Activated T-helper 1 cell treated with Interleukin-2 at 50 U/mL for 16 hours (primary cell): ENCODE results near the gene CLDN7.
A peak's percentile ranks its signal among the peaks of the same experiment; 100 is the strongest.
"Not testable (repeated sequence)": the region's sequence is repeated elsewhere in the genome, so short reads cannot be mapped to it uniquely, and the experiment has no call there.

ENCODE experiments used
- DNase-seq: peaks from one replicate; pipeline ENCODE4 v3.0.0-alpha.2; 2020; ENCODE audit warnings: low read depth

CLDN7 gene

GRCh38 chr17:7253082-7253481 is 9.2 kb downstream of the CLDN7 start:
- no peak for DNase-seq

- DNase-seq: peak; percentile 73
Measured at GRCh38 chr17:7252176-7253043, 9.9 kb downstream of the CLDN7 start, which contains the start of gene ELP5. Gene ELP5, plus strand, starts transcription at chr17:7252215. Its CDS starts 336 bp downstream, at chr17:7252551.

- peak; percentile 98 for DNase-seq
Measured at GRCh38 chr17:7251661-7252175, 10.6 kb downstream of the CLDN7 start, which contains the start of gene CTDNEP1. Gene CTDNEP1, minus strand, starts transcription at chr17:7251734. Its CDS starts 438 bp downstream, at chr17:7251296.

- DNase-seq: no peak
Measured at GRCh38 chr17:7250695-7251627, 11.3 kb downstream of the CLDN7 start.

- no peak for DNase-seq
Measured at GRCh38 chr17:7249830-7250229, 12.4 kb downstream of the CLDN7 start.

- no peak for DNase-seq
Measured at GRCh38 chr17:7249214-7249613, 13.1 kb downstream of the CLDN7 start.

GRCh38 chr17:7248796-7249195 is 13.5 kb downstream of the CLDN7 start:
- no peak for DNase-seq

GRCh38 chr17:7246779-7247178 is 15.5 kb downstream of the CLDN7 start:
- no peak for DNase-seq

GRCh38 chr17:7243838-7244237 is 18.4 kb downstream of the CLDN7 start:
- not testable (repeated sequence) for DNase-seq

GRCh38 chr17:7243453-7243729 is 18.9 kb downstream of the CLDN7 start:
- no peak for DNase-seq

- DNase-seq: peak; percentile 86
Measured at GRCh38 chr17:7242717-7243452, 19.4 kb downstream of the CLDN7 start.

- DNase-seq: peak; percentile 86
Measured at GRCh38 chr17:7241783-7242716, 20.2 kb downstream of the CLDN7 start, which contains the start of gene GABARAP. Gene GABARAP, minus strand, starts transcription at chr17:7242449. Its CDS starts 119 bp downstream, at chr17:7242330.

- no peak for DNase-seq
Measured at GRCh38 chr17:7241090-7241733, 21.1 kb downstream of the CLDN7 start.

- DNase-seq: no peak
Measured at GRCh38 chr17:7240375-7240774, 21.9 kb downstream of the CLDN7 start.

GRCh38 chr17:7239091-7240027 is 22.9 kb downstream of the CLDN7 start, which contains the start of gene PHF23:
Gene PHF23, minus strand, starts transcription at chr17:7239457. Its CDS starts 178 bp downstream, at chr17:7239279.
- peak; percentile 98 for DNase-seq

- no peak for DNase-seq
Measured at GRCh38 chr17:7238420-7239090, 23.7 kb downstream of the CLDN7 start.

- DNase-seq: peak; percentile 69
Measured at GRCh38 chr17:7237761-7238419, 24.4 kb downstream of the CLDN7 start.
